UCSD-AML1 (cell line): ENCODE data around the gene ILRUN.
"Not testable (repeated sequence)": the region's sequence is repeated elsewhere in the genome, so short reads cannot be mapped to it uniquely, and the experiment has no call there.

Experiments used
- DNase-seq: peaks from one replicate; lab custom pipeline; 2025; ENCODE audit not compliant: unreplicated experiment; lab: John Stamatoyannopoulos, UW

Gene ILRUN

GRCh38 chr6:34667481-34668238 lies 28.9 kb downstream of the ILRUN start:
- DNase-seq, result no peak

GRCh38 chr6:34665019-34665418 lies 31.5 kb downstream of the ILRUN start:
- no peak for DNase-seq

GRCh38 chr6:34664256-34664971 lies 32.2 kb downstream of the ILRUN start:
- peak; percentile 30 for DNase-seq

GRCh38 chr6:34663831-34664255 lies 32.7 kb downstream of the ILRUN start:
- DNase-seq, result no peak

- DNase-seq, result no peak
These were observed 33.2 kb downstream of the ILRUN start for GRCh38 chr6:34663371-34663770.

GRCh38 chr6:34661357-34661756 lies 35.2 kb downstream of the ILRUN start:
- DNase-seq, result no peak

GRCh38 chr6:34658605-34659265 lies 37.8 kb downstream of the ILRUN start:
- DNase-seq, result no peak

GRCh38 chr6:34657979-34658480 lies 38.5 kb downstream of the ILRUN start:
- DNase-seq, result not testable (repeated sequence)

- no peak for DNase-seq
These were observed 39.1 kb downstream of the ILRUN start for GRCh38 chr6:34657307-34657978.

GRCh38 chr6:34657037-34657306 lies 39.6 kb downstream of the ILRUN start:
- DNase-seq, result no peak

GRCh38 chr6:34656378-34657036 lies 40.1 kb downstream of the ILRUN start:
- DNase-seq, result no peak

- DNase-seq, result not testable (repeated sequence)
These were observed 40.6 kb downstream of the ILRUN start for GRCh38 chr6:34655876-34656377.

- no peak for DNase-seq
These were observed 42.4 kb downstream of the ILRUN start for GRCh38 chr6:34654061-34654710.

GRCh38 chr6:34652263-34652662 lies 44.3 kb downstream of the ILRUN start:
- DNase-seq, result no peak

GRCh38 chr6:34650823-34651222 lies 45.7 kb downstream of the ILRUN start:
- no peak for DNase-seq

GRCh38 chr6:34650232-34650631 lies 46.3 kb downstream of the ILRUN start:
- not testable (repeated sequence) for DNase-seq

- no peak for DNase-seq
These were observed 47.8 kb downstream of the ILRUN start for GRCh38 chr6:34648806-34649205.
